MCF 10A (cell line): Measurements from ENCODE around the gene EMILIN2. TPM values are rescaled to one million over a fixed set of nuclear protein-coding genes. Genes with fewer than 3 reads are reported as not detected.

Source experiments
- BruUV-seq: library from RNA; stranded (reverse); fragments of 400-500 nt; replicated peaks from 2 replicates; lab custom pipeline; 2021; lab: Mats Ljungman, UMichigan
- CTCF ChIA-PET: fragments of 300-600 bp; sonication (Branson Sonifier 250); formaldehyde crosslinking; extraction: SDS; loops from one replicate; lab custom pipeline; 2021; ENCODE audit warnings: antibody characterized with exemption, inconsistent platforms; lab: Yijun Ruan, JAX
- POLR2A ChIA-PET: fragments of 300-600, 350-650 bp; sonication (Branson Sonifier 250); formaldehyde crosslinking; extraction: SDS; loops from one replicate; lab custom pipeline; 2020; ENCODE audit warnings: antibody characterized with exemption, inconsistent platforms; lab: Yijun Ruan, JAX
- DNase-seq: peaks from one replicate; pipeline ENCODE4 v3.0.0-alpha.2; 2018; ENCODE audit not compliant: unreplicated experiment
- H3K27ac Mint-ChIP-seq: one replicate; pipeline ENCODE4 v1.8.0; 2022; ENCODE audit warnings: mild to moderate bottlenecking, low read depth, mixed read lengths; ENCODE audit not compliant: unreplicated experiment
- H3K27me3 Mint-ChIP-seq: one replicate; pipeline ENCODE4 v1.8.0; 2022; ENCODE audit warnings: mixed read lengths; ENCODE audit not compliant: insufficient read depth, unreplicated experiment
- H3K36me3 Mint-ChIP-seq: one replicate; pipeline ENCODE4 v1.8.0; 2022; ENCODE audit warnings: mild to moderate bottlenecking, moderate library complexity, mixed read lengths; ENCODE audit not compliant: insufficient read depth, unreplicated experiment
- H3K4me1 Mint-ChIP-seq: one replicate; pipeline ENCODE4 v1.8.0; 2022; ENCODE audit warnings: mixed read lengths; ENCODE audit not compliant: insufficient read depth, unreplicated experiment
- H3K4me3 Mint-ChIP-seq: one replicate; pipeline ENCODE4 v1.8.0; 2022; ENCODE audit warnings: mild to moderate bottlenecking, moderate library complexity, mixed read lengths; ENCODE audit not compliant: unreplicated experiment
- H3K9me3 Mint-ChIP-seq: one replicate; pipeline ENCODE4 v1.8.0; 2022; ENCODE audit warnings: mixed read lengths; ENCODE audit not compliant: unreplicated experiment
- CTCF ChIP-seq: fragments of 200-600 bp; IDR thresholded peaks from one replicate; pipeline ENCODE4 v1.8.0; 2022; ENCODE audit warnings: antibody characterized with exemption, mild to moderate bottlenecking; ENCODE audit not compliant: unreplicated experiment
- intact Hi-C: fragments of 100-400 bp; cut with micrococcal nuclease; formaldehyde crosslinking; loops from 2 replicates; pipeline ENCODE4 v1.14.1; 2022
- total RNA-seq: library from RNA; stranded (reverse); gene quantifications from 2 replicates; pipeline ENCODE4 v1.2.3, GENCODE V29; 2022

The EMILIN2 gene
- total RNA-seq, 1 experiment from 2014 or later, result not detected

- H3K27me3 Mint-ChIP-seq, result no peaks in the 10 kb centered on the region
- POLR2A ChIA-PET, result no interaction called here
These were observed 59.3 kb downstream of the EMILIN2 start for GRCh38 chr18:2905854-2906703.

GRCh38 chr18:2906704-2907549, 60.1 kb downstream of the EMILIN2 start:
- intact Hi-C loops, result no loop called here
- ChIA-PET CTCF (no interaction called here), POLR2A (no interaction called here)
- Mint-ChIP-seq H3K9me3 (no peaks in the 10 kb centered on the region), H3K36me3 (peaks cover 11% of the 10 kb centered on the region), H3K4me3 (no peak overlapping the region), H3K27ac (no peak overlapping the region), H3K4me1 (no peaks in the 10 kb centered on the region), H3K27me3 (no peaks in the 10 kb centered on the region)
- no peak for DNase-seq
- TF ChIP-seq CTCF, result no peak
- no TSS peak for BruUV-seq

More at GRCh38 chr18:2905854-2906703, 59.3 kb downstream of the EMILIN2 start:
- intact Hi-C loops, result no loop called here
- no TSS peak for BruUV-seq
- peaks cover 11% of the 10 kb centered on the region for H3K36me3 Mint-ChIP-seq
- no peak for TF ChIP-seq CTCF
- H3K9me3 Mint-ChIP-seq, result no peaks in the 10 kb centered on the region
- no peak overlapping the region for H3K4me3 Mint-ChIP-seq
- no peak for DNase-seq
- CTCF ChIA-PET, result interaction anchor here (0.6 kb wide), 1 partner anchor 13 kb away, joined by 3 read pairs; no protein-coding TSS in a partner anchor
- no peak overlapping the region for H3K27ac Mint-ChIP-seq
- H3K4me1 Mint-ChIP-seq, result no peaks in the 10 kb centered on the region

GRCh38 chr18:2907550-2908135, 60.8 kb downstream of the EMILIN2 start:
- DNase-seq, result no peak
- no peak overlapping the region for H3K27ac Mint-ChIP-seq
- H3K36me3 Mint-ChIP-seq, result peaks cover 11% of the 10 kb centered on the region
- no peak overlapping the region for H3K4me3 Mint-ChIP-seq
- intact Hi-C loops, result no loop called here
- no peaks in the 10 kb centered on the region for H3K4me1 Mint-ChIP-seq
- H3K27me3 Mint-ChIP-seq, result no peaks in the 10 kb centered on the region
- ChIA-PET CTCF (no interaction called here), POLR2A (interaction anchor here (0.5 kb wide), 1 partner anchor 39 kb away, joined by 4 read pairs; no protein-coding TSS in a partner anchor)
- no peaks in the 10 kb centered on the region for H3K9me3 Mint-ChIP-seq
- BruUV-seq, result no TSS peak
- no peak for TF ChIP-seq CTCF
